Adrenal gland (tissue), 12 donors: ENCODE measurements around the gene FSTL5. TPM values are rescaled to one million over a fixed set of nuclear protein-coding genes. Genes with fewer than 3 reads are reported as not detected.

Experiments used
- DNase-seq, 7 donors: peaks; one replicate each; pipeline ENCODE4 v3.0.0-alpha.2; 2019 to 2020
- H3K27ac ChIP-seq, 5 donors: fragments of 200-600 bp; sonication (generic) in 4 of 5; 1 replicate in 3 of 5; 2 replicates in 2 of 5; pipeline versions ENCODE4 v1.5.1 to v1.8.0; 2016 to 2020; ENCODE audit warnings: mild to moderate bottlenecking in 1 of 5
- H3K27me3 ChIP-seq: fragments of 200-600 bp; 2 replicates; pipeline ENCODE4 v1.8.0; 2021
- H3K36me3 ChIP-seq, 2 donors: fragments of 200-600 bp; replicated peaks in 1 of 2; 1 replicate in 1 of 2; 2 replicates in 1 of 2; pipeline versions ENCODE4 v1.5.1 to v1.8.0; 2018 to 2022
- H3K4me1 ChIP-seq, 2 donors: fragments of 200-600 bp; replicated peaks in 1 of 2; 1 replicate in 1 of 2; 2 replicates in 1 of 2; pipeline versions ENCODE4 v1.5.1 to v1.8.0; 2018 to 2021
- H3K4me3 ChIP-seq, 4 donors: fragments of 200-600 bp; sonication (generic) in 3 of 4; one replicate each; pipeline ENCODE4 v1.5.1; 2016 to 2018
- H3K9me3 ChIP-seq, 3 donors: fragments of 200-600 bp; sonication (generic) in 1 of 3; replicated peaks in 1 of 3; 1 replicate in 2 of 3; 2 replicates in 1 of 3; pipeline versions ENCODE4 v1.5.1 to v1.8.0; 2016 to 2021
- CTCF ChIP-seq, 6 experiments: fragments of 450-650 bp in 4 of 6; fragments of 200-600 bp in 2 of 6; sonication (generic) in 1 of 6; IDR thresholded peaks; 1 replicate in 5 of 6; 2 replicates in 1 of 6; pipeline versions ENCODE4 v1.5.1 to v1.8.0; 2016 to 2021; ENCODE audit warnings: antibody characterized with exemption in 6 of 6, mild to moderate bottlenecking in 2 of 6, moderate library complexity in 1 of 6
- POLR2A ChIP-seq, 2 donors: fragments of 450-650 bp; IDR thresholded peaks; one replicate each; pipeline ENCODE4 v1.6.1; 2017; ENCODE audit warnings: antibody characterized with exemption in 2 of 2, mild to moderate bottlenecking in 2 of 2, moderate library complexity in 1 of 2
- WGBS, 4 donors: extraction: QIAGEN DNeasy Blood & Tissue Kit in 2 of 4; methylation state at CpG; one replicate each; pipeline versions ENCODE4 v1.1.5 to v1.1.7; 2013 to 2017; 5-methylcytosine and 5-hydroxymethylcytosine counted together
- intact Hi-C, 2 donors: fragments of 100-400 bp; cut with DNase I; formaldehyde crosslinking; loops; one replicate each; pipeline versions ENCODE4 v1.14.1 to v1.15.0; 2022 to 2023
- polyA plus RNA-seq, 3 donors: library from polyadenylated mRNA; stranded (reverse); fragments of 200-250 nt in 2 of 3; fragments of 350-450 nt in 1 of 3; fragmentation: Illumina TruSeq in 1 of 3; extraction: RNeasy Lipid Tissue Mini Kit (QIAGEN cat#74804) in 1 of 3; gene quantifications; one replicate each; pipeline ENCODE4 v1.2.3, GENCODE V29; 2013 to 2014
- total RNA-seq, 9 donors: library from RNA; depleted of rRNA in 4 of 9; stranded (reverse); fragments of >200 nt in 4 of 9; fragments of 120-200 nt in 1 of 9; fragmentation: NEBNext Ultra II Directional in 1 of 9; extraction: Animal tissue kit (Norgen Biotek cat#: 25700) in 1 of 9; gene quantifications; one replicate each; pipeline versions ENCODE4 v1.1.0 to v1.2.4, GENCODE V29; 2013 to 2023
- donor health status: healthy with polysubstance abuse.
- donor health status: Bipolar disorder and iron deficiency.
- donor health status: DM: yes; HTN: yes; CAD: no.
- donor health status: DM: no; HTN: no; CAD: no.
- donor health status: DM: no; HTN: no; CAD: no.
- donor health status: DM: yes; HTN: yes; CAD: no.

The FSTL5 gene
- total and polyA plus RNA-seq, 12 donors: 0.10 to 7.7 (median 0.64) TPM; not detected in 3

- 80 to 87% (median 83%) methylated on average over 6 of the region's 6 CpGs for WGBS, 4 donors
- H3K36me3 ChIP-seq: no peaks in the 10 kb centered on the region
- no peak overlapping the region for H3K4me3 ChIP-seq
- no peaks in the 10 kb centered on the region for H3K9me3 ChIP-seq
- intact Hi-C loops: no loop called here
- H3K4me1 ChIP-seq: no peaks in the 10 kb centered on the region
- H3K27me3 ChIP-seq: no peaks in the 10 kb centered on the region
- no peak overlapping the region for H3K27ac ChIP-seq
- DNase-seq: no peak
- TF ChIP-seq POLR2A (IDR thresholded peaks at IDR 0.05) (no peak), CTCF (IDR thresholded peaks at IDR 0.05) (no peak)
Observed at GRCh38 chr4:161948026-161948770, 215.6 kb downstream of the FSTL5 start.

GRCh38 chr4:161937596-161937995, 226.2 kb downstream of the FSTL5 start:
- no peaks in the 10 kb centered on the region for H3K27me3 ChIP-seq
- peaks cover 0 to 5% (median 0%) of the 10 kb centered on the region in 3 donors for H3K9me3 ChIP-seq
- no peak overlapping the region for H3K4me3 ChIP-seq
- DNase-seq: no peak
- 73 to 100% (median 85%) methylated on average over 1 of the region's 1 CpG for WGBS, 4 donors
- no peaks in the 10 kb centered on the region for H3K4me1 ChIP-seq
- H3K36me3 ChIP-seq: no peaks in the 10 kb centered on the region
- H3K27ac ChIP-seq: no peak overlapping the region
- intact Hi-C loops: no loop called here
- TF ChIP-seq CTCF (IDR thresholded peaks at IDR 0.05) (no peak), POLR2A (IDR thresholded peaks at IDR 0.05) (no peak)

GRCh38 chr4:161936625-161937550, 226.9 kb downstream of the FSTL5 start:
- WGBS, 4 donors: 72 to 89% (median 79%) methylated on average over 1 of the region's 1 CpG
- Histone ChIP-seq H3K27ac (no peak overlapping the region), H3K9me3 (peaks cover 0 to 5% (median 0%) of the 10 kb centered on the region in 3 donors), H3K4me1 (no peaks in the 10 kb centered on the region), H3K27me3 (no peaks in the 10 kb centered on the region), H3K4me3 (no peak overlapping the region), H3K36me3 (no peaks in the 10 kb centered on the region)
- TF ChIP-seq CTCF (IDR thresholded peaks at IDR 0.05): no peak
- TF ChIP-seq POLR2A (IDR thresholded peaks at IDR 0.05): no peak
- intact Hi-C loops: no loop called here
- no peak for DNase-seq

- DNase-seq: no peak
- intact Hi-C loops: no loop called here
- no peak for TF ChIP-seq POLR2A (IDR thresholded peaks at IDR 0.05)
- no peak for TF ChIP-seq CTCF (IDR thresholded peaks at IDR 0.05)
- no peaks in the 10 kb centered on the region for H3K27me3 ChIP-seq
- no peak overlapping the region for H3K4me3 ChIP-seq
- 47 to 62% (median 51%) methylated on average over 1 of the region's 1 CpG for WGBS, 4 donors
- no peaks in the 10 kb centered on the region for H3K36me3 ChIP-seq
- H3K9me3 ChIP-seq: no peaks in the 10 kb centered on the region
- no peaks in the 10 kb centered on the region for H3K4me1 ChIP-seq
- no peak overlapping the region for H3K27ac ChIP-seq
Observed at GRCh38 chr4:161931089-161931488, 232.7 kb downstream of the FSTL5 start.
